GM21367 (cell line): ENCODE measurements around the gene CAP2.
A peak's percentile ranks its signal among the peaks of the same experiment; 100 is the strongest.
"Not testable (repeated sequence)": the region's sequence is repeated elsewhere in the genome, so short reads cannot be mapped to it uniquely, and the experiment has no call there.

ENCODE experiments used
- ATAC-seq: cut with Tn5 transposase; IDR thresholded peaks from one replicate; pipeline ENCODE4 v1.9.1; 2021; ENCODE audit not compliant: unreplicated experiment

Gene CAP2

DNA sequence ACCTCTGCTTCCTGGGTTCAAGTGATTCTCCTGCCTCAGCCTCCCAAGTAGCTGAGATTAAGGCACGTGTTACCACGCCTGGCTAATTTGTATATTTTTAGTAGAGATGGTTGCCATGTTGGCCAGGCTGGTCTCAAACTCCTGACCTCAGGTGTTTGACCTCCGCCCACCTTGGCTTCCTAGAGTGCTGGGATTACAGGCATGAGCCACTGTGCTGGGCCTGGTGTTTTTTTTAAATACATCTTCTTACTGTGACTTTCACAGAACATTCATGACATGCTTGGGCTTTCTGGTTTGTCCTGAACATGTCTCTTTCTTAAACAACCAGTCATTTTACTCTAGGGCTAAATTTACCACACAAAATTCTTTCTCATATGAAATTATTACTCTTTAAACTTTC is 172.0 kb downstream of the CAP2 start:
- ATAC-seq = no peak

DNA sequence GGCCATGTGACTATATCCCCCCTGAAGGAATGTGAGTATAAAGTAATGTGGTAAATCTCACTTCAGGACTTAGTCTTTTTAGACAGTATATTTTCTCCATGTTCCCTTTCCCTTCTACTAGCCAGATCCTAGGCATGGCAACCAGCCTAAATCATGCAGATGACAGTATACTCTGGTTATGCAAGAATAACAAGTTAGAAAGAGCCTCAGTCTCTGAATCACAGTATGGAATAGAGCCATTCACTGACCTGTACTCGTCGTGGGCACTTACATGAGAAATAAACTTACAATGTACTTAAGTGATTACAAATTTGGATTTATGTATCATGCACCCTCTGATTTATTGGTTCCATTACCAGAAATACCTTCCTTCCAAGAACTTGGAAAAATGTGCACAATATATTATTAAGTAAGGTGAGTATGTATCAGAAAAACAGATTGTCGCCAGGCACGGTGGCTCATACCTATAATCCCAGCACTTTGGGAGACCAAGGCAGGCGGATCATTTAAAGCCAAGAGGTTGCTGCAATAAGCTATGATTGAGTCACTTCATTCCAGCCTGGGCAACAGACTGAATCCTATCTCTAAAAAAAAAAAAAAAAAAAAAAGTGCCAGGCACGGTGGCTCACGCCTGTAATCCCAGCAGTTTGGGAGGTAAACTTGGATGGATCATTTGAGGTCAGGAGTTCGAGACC is 181.6 kb downstream of the CAP2 start:
- ATAC-seq = no peak

DNA sequence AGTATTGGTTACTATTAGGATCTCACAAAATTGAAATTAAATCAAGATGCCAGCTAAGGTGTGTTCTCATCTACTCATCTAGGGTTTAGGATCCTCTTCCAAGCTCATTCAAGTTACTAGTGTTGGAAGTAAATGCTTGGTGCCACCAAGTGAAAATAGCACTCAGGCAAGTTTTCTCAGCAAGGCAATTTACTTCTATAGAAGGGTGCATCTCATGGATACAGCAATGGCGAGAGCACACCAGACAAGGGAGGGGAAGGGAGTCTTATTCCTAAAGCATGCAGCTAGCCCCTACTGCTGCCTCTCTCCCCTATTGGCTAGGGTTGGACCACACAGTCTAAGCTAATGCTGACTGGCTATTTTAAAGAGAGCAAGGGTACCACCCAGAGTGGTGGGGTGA is 183.7 kb downstream of the CAP2 start:
- ATAC-seq = no peak

DNA sequence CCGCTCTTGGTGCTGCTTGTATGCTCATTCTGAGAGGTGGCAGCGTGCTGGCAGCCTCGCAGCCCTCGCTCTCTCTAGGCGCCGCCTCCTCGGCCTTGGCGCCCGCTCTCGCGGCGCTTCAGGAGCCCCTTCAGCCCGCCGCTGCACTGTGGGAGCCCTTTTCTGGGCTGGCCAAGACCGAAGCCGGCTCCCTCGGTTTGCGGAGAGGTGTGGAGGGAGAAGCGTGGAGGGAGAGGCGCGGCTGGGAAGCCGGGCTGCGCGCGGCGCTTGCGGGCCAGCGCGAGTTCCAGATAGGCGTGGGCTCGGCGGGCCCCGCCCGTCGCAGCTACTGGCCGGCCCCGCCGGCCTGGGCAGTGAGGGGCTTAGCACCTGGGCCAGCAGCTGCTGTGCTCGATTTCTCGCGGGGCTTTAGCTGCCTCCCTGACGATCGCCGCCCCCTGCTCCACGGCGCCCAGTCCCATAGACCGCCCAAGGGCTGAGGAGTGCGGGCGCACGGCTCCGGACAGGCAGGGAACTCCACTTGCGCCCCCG is 187.2 kb downstream of the CAP2 start:
- ATAC-seq = no peak

DNA sequence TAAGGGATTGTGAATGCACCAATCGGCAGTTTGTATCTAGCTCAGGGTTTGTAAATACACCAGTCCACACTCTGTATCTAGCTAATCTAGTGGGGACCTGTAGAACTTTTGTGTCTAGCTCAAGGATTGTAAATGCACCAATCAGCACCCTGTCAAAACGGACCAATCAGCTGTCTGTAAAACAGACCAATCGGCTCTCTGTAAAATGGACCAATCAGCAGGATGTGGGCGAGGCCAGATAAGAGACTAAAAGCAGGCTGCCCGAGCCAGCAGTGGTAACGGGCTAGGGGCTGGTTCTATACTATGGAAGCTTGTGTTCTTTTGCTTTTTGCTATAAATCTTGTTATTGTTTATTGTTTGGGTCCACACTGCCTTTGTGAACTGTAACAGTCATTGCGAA is 187.9 kb downstream of the CAP2 start:
- ATAC-seq = not testable (repeated sequence)

DNA sequence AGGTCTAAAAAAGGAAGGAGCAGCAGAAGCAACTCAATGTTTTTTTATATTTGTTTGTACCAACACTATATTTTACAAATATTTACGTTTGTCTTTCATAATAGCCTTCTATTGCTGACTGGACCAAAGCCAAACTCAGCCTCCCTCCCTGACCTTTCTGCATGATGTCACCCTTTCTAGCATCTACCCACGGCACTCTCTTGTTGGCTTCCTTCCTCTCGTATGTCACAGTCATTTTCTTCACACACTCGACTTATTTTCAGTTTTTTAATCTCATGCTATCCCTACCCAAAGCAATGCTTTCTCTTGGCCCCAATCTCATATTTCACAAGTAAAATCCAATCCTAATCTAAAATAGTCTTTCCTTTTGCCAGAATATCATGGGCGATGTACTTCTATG is 190.4 kb downstream of the CAP2 start:
- ATAC-seq = no peak

DNA sequence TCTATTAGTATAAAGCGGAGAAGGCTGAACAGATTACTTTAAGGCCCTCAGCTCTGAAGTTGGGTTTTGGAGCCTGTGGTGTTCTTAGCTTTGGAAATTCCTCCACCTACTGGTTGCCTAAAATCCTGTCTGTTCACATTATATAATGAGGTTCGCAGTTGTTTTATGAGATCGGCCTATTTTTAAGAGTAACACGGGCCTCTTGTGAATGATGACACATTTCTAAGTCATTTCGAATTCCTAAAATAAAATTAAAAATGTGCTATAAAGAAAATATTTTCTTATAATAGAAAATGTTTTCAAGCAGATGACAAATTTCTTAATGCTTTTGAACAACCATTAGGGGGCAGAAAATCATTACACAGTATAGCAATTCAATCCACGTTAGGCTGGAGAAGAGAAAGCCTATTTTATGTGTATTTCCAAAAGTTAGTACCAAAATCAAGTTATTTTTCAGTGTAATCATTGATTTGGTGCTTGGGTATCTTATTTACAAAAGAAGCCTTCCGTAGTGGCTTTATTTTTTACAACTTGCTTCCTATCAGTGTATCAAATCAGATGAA is 190.9 kb downstream of the CAP2 start:
- ATAC-seq = peak; percentile 65

DNA sequence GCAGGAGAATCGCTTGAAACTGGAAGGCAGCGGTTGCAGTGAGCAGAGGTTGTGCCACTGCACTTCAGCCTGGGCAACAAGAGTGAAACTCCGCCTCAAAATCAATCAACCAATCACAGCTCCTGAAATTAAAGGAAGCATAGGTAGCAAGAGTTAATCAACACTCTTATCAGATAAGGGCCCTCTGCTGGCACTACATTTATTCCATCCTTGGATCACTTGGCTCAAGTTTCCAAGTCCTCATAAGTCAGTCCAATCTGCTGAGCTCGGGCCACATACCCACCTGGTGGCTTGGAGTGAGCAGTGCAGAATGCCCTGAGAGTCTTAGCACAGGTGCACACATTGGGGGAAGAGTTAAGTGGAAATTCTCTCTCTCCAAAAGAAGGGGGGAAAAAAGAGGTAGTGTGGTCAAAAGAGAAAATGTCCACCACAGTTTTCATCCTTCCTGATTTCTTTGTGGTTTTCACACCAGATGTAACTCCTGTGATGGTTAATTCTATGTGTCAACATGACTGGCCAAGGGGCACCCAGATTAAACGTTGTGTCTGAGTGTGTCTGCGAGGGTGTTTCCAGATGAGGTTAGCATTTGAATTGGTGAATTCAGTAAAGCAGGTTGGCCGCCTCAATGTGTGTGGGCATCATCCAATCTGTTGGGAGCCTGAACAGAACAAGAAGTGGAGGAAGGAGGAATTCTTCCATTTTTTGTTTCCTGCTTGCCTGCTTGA is 192.5 kb downstream of the CAP2 start:
- ATAC-seq = no peak

DNA sequence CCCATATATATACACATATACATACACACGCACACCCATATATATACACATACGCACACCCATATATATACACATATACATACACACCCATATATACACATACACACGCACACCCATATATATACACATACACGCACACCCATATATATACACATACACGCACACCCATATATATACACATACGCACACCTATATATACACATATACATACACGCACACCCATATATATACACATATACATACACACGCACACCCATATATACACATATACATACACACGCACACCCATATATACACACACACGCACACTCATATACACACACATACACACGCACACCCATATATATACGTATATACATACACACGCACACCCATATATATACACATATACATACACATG is 193.2 kb downstream of the CAP2 start:
- ATAC-seq = not testable (repeated sequence)

DNA sequence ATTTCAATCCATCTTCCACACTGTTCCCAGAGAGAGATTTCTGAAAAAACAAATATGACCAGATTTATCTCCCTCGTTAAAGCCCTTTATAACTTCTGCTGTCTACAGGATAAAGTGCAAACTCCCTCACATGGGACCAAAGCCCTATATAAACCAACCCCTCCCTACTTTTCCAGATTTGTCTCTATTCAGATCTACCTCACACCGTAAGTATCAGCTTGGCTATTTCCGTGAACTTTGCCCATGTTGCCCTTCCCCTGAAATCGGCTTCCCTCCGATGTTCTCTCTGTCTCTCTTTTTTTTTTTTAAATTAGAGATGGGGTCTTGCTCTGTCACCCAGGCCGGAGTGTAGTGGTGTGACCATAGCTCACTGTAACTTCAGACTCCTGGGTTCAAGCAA is 194.6 kb downstream of the CAP2 start:
- no peak for ATAC-seq

DNA sequence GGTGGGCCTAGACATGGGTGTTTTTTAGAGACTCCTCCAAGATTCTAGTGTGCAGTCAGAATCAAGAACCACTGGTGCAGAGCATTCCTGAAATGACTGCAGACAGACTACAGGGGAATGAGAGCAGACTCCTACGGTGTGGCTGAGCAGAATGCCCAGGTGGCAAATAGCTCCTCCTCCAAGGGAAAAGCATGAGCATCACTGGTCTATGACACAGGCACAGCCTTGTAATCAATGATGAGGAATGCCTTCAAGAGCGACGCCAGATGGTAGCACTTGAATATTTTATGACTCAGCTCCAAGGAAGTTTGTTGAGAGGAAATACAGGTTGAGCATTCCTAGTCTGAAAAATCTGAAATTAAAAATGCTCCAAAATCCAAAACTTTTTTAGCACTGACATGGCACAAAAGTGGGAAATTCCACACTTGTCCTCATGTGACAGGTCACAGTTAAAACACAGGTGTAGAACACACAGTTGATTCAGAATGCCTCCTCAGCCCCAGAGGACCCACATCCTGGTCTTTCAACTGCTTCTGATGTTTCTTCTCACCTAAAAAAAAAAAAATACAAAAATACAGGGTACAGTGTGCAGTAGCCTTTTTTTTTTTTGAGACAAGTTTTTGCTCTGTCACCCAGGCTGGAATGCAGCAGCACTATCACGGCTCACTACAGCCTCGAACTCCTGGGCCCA is 196.2 kb downstream of the CAP2 start:
- no peak for ATAC-seq

DNA sequence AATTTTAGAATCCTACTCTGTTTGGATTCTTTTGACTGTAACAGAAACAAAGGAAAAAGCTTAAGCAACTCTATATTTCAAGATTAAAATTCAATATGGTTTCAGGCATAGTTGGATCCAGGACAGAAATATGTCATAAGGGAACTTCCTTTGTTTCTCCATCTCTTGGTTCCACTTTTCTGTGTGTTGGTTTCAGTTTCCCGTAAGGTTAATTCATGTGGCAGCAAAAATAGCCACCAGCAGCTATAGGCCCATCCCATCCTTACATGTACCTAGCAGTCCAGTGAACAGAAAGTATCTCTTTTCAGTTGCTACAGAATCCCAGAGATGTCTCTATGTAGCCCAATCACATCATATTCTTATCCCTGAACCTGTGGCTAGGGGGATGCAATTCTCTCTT is 197.9 kb downstream of the CAP2 start:
- no peak for ATAC-seq

DNA sequence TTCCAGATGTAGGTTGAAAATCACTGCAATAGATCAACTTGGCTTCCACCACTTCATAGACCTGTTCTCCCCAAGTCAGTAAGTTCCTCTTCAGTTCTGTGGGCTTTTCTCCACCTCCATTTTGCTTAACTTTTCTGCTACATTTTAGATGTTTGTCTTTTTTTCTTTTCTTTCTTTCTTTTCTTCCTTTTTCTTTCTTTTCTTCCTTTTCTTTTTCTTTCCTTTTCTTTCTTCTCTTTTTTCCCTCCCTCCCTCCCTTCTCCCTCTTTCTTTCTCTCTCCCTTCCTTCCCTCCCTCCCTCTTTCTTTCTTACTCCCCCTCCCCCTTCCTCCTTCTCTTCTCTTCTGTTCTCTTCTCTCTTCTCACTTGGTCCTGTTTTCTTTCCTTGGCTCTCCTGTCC is 199.9 kb downstream of the CAP2 start:
- no peak for ATAC-seq

DNA sequence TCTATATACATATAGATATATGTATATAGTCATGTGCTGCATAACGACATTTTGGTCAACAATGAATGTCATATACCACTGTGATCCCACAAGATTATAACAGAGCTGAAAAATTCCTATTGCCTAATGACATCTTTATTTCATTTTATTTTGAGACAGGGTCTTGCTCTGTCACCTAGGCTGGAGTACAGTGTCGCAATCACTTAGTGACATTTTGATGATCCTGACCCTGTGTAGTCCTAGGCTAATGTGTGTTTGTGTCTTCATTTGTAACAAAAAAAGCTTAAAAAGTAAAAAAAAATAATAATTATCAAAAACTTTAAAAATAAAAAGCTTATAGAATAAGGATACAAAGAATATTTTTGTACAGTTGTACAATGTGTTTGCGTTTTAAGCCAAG is 202.7 kb downstream of the CAP2 start:
- ATAC-seq = no peak

DNA sequence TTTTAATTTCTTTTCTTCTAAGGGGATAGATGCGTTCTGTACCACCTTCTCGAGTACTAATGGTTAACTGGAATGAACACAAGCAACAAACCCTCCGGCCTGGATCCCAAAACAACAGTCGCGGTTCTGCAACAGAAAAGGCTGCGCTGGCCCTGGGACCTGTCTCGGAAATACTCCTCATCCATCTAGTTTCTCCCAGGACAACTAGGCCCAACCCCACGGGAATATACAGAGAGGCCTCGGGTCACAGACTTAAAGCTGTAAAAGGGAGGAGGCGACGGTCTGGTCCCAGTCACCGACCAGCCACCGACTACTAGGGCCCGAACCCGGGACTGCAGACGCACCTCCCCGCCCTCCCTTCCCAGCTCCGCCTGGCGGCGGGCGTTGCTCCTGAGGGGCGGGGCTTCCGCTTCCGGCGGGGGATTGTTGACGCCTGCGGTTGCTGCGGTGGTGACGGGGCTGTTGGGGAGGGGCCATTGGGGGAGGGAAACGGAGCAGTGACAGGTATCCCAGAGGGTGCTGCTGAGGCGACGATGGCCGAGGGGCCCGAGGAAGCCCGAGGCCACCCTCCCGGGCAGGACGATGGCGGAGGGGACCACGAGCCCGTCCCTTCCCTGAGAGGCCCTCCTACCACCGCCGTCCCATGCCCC is 206.6 kb downstream of the CAP2 start, which contains the start of gene FAM8A1:
Gene FAM8A1, plus strand, starts transcription at position 426 of the 650 bp plus-strand sequence. Its CDS starts 108 bp downstream, at position 534.
- peak; percentile 80 for ATAC-seq

DNA sequence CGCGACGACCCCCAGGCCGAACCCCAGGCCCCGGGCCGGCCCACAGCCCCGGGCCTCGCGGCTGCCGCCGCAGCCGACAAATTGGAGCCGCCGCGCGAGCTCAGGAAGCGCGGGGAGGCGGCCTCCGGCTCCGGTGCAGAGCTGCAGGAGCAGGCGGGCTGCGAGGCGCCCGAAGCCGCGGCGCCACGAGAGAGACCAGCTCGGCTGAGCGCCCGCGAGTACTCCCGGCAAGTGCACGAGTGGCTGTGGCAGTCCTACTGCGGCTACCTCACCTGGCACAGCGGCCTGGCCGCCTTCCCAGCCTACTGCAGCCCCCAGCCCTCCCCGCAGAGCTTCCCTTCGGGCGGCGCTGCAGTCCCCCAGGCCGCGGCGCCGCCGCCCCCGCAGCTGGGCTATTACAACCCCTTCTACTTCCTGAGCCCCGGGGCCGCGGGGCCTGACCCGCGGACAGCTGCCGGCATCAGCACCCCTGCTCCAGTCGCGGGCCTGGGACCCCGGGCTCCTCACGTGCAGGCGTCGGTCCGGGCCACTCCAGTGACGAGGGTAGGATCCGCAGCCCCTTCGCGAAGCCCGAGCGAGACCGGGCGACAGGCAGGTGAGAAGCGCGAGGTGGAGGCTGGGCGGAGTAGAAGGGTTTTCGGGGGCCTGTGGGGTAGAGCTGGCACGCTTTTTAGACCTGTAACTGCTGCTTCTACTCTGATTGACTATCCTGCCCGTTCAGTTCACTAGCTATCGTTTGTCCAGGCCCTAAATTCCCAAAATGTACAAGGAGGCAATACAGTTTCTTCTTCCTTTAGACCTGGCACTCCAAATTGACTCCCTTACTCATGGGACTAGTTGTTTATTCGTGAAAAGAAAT is 207.4 kb downstream of the CAP2 start:
- peak; percentile 47 for ATAC-seq

DNA sequence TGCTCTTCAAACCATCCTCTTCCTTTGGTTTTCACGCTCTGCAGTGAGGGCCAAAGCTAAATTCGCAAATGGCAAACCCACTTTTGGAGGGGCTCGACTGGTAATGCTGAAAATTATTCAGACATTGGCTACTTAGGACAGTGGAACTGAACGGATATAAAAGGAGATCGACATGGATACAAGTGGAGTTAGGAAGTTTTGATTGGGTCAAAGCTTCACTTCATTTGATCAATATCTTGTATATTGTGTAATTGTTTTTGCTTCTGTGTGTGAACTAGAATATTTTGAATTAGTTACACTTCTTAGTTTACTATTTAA is 207.9 kb downstream of the CAP2 start:
- ATAC-seq = no peak

DNA sequence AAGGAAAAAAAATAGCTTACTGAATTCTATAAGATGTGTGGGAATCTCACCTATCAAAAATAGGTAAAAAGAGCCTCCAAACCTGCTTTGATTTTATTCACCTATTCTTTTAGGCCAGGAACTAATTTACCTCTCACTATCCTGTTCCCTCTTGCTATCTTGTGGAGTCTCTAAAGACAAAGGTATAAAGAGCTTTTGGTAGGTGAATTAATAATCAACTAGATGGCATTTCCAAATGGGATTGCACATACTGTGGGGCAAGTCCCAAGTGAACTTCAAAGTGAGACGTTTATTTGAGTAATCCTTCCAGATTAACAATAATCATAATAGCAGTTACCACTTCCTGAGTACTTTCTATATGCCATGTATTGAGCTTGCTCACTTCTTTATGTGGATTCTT is 209.5 kb downstream of the CAP2 start:
- no peak for ATAC-seq

DNA sequence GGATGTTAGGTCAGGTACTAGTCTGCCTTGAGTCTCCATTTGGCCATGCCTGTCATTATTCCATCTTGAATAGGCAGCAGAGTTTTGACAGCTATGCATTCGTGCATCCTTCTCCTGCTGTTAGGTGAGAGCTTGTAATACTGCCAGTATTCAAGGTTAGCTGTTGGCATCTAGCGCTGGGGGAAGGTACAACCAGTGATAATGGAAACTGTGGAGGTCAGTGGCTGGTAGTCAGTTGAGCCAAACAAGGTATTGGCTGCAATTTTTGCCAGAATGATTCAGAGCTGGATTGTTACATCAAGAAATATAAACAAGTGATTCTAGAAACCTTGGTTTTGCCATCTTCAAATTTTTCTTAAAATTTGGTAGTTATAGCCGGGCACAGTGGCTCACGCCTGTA is 213.2 kb downstream of the CAP2 start:
- ATAC-seq = no peak
